Nephron progenitor cell (in vitro differentiated cells): ENCODE measurements around the gene NINL.
"Not testable (repeated sequence)": the region's sequence is repeated elsewhere in the genome, so short reads cannot be mapped to it uniquely, and the experiment has no call there.

Experiments used
- DNase-seq: peaks from one replicate; pipeline ENCODE4 v3.0.0; 2021
- H3K27ac Mint-ChIP-seq: 2 replicates; pipeline ENCODE4 v1.8.0; 2021; ENCODE audit warnings: mild to moderate bottlenecking, moderate library complexity, mixed read lengths
- H3K27me3 Mint-ChIP-seq: 2 replicates; pipeline ENCODE4 v1.8.0; 2021; ENCODE audit warnings: mild to moderate bottlenecking, low read depth, mixed read lengths; ENCODE audit not compliant: poor library complexity
- H3K36me3 Mint-ChIP-seq: 2 replicates; pipeline ENCODE4 v1.8.0; 2021; ENCODE audit warnings: low read depth, mixed read lengths
- H3K4me1 Mint-ChIP-seq: 2 replicates; pipeline ENCODE4 v1.8.0; 2021; ENCODE audit warnings: mixed read lengths
- H3K4me3 Mint-ChIP-seq: 2 replicates; pipeline ENCODE4 v1.8.0; 2021; ENCODE audit warnings: mild to moderate bottlenecking, moderate library complexity, mixed read lengths
- H3K9me3 Mint-ChIP-seq: 2 replicates; pipeline ENCODE4 v1.8.0; 2021; ENCODE audit warnings: mild to moderate bottlenecking, moderate library complexity, mixed read lengths
- TF ChIP-seq, protein P1 (sequence below): fragments of 200-600 bp; sonication (generic); IDR thresholded peaks from 2 replicates; pipeline ENCODE4 v1.5.0; 2021; ENCODE audit warnings: antibody characterized with exemption

NINL gene

DNA sequence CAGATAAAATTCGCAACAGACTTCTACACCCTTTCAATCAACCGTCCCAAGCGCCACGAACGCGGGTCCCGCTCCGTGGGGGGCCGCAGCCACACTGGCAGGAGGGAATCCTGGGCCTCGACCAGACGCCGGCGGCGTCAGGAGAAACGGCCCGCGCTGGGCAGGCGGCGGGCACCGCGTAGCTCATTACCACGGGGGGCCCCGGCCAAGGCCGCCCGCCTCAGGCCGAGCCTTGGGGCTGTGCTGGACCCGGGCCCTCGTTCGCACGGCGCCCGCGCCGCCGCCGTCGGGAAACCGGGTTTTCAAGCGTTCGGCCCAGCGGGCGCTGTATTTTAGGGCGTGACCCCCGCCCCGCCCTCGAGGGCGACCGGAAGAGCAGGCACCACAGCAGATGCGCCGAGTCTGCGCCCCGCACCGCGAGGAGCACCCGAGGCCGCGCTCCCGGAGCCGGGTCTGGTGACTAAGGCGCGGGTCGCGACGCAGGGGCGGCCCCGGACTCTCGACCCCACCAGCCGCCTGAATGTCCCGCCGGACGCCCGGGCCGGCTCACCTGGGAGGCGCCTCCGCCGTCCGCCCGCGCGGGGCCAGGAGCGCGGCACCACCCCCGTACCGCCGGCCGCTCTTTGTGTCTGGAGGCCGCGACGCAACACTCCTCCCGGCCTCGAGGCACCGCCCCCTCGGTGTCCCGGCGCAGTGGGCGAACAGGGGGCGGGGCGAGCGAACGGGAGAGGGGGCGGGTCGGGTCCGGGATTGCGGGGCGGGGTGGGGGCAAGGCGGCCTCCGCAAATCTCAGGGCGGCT lies at the start of gene NINL:
Gene NINL, minus strand, starts transcription at position 627 of the 800 bp plus-strand sequence. CDS start 58,944 bp downstream, outside the sequence.
- Mint-ChIP-seq H3K4me1 (peaks cover 31% of the 10 kb centered on the region), H3K4me3 (peak within 1 kb of the TSS; percentile 96), H3K27ac (peak within 1 kb of the TSS; percentile 99), H3K27me3 (no peaks in the 10 kb centered on the region), H3K9me3 (peaks cover 3% of the 10 kb centered on the region), H3K36me3 (peaks cover 37% of the 10 kb centered on the region)
- DNase-seq = peak; percentile 91
- TF ChIP-seq, protein P1, sequence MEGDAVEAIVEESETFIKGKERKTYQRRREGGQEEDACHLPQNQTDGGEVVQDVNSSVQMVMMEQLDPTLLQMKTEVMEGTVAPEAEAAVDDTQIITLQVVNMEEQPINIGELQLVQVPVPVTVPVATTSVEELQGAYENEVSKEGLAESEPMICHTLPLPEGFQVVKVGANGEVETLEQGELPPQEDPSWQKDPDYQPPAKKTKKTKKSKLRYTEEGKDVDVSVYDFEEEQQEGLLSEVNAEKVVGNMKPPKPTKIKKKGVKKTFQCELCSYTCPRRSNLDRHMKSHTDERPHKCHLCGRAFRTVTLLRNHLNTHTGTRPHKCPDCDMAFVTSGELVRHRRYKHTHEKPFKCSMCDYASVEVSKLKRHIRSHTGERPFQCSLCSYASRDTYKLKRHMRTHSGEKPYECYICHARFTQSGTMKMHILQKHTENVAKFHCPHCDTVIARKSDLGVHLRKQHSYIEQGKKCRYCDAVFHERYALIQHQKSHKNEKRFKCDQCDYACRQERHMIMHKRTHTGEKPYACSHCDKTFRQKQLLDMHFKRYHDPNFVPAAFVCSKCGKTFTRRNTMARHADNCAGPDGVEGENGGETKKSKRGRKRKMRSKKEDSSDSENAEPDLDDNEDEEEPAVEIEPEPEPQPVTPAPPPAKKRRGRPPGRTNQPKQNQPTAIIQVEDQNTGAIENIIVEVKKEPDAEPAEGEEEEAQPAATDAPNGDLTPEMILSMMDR = no peak

DNA sequence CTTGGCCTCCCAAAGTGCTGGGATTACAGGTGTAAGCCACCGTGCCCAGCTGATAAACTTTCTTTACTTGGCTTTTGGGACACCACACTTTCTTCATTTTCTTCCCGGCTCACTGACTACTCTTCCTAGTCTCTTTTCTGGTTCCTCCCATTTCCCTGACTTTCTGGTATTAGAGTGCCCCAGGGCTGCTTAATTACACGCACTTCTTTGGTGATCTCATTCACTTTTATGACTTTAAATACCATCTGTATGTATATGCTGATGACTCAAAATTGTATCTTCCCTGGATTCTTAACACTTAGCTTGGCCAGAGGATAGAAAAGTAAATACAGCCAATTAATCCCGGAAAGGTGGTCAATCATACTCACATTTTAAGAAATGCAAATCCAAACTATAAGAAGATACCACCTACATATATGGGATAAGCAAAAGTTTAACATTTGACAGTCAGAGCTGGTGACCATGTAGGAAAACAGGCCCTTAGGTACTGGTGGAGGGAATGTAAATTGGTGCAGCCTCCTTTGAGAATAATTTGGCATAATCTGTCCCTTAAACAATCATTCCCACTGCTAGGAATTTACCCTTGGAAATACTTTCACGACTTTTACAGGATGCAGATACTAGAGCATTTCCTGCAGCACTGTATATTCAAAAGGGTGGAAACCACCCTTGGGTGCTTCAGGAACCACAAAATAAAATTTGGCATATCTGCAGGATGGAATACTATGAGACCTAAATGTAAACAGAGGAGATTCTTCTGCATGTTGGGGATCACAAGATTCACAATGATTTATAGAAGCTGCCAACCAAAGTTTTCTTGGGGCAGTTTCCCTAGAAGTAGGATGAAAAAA lies 47.8 kb upstream of the NINL start:
- H3K27ac Mint-ChIP-seq = no peak overlapping the region
- peaks cover 79% of the 10 kb centered on the region for H3K36me3 Mint-ChIP-seq
- no peak for DNase-seq
- peaks cover 77% of the 10 kb centered on the region for H3K9me3 Mint-ChIP-seq
- no peaks in the 10 kb centered on the region for H3K4me1 Mint-ChIP-seq
- peaks cover 4% of the 10 kb centered on the region for H3K27me3 Mint-ChIP-seq
- TF ChIP-seq, protein P1 = no peak
- no peak overlapping the region for H3K4me3 Mint-ChIP-seq

DNA sequence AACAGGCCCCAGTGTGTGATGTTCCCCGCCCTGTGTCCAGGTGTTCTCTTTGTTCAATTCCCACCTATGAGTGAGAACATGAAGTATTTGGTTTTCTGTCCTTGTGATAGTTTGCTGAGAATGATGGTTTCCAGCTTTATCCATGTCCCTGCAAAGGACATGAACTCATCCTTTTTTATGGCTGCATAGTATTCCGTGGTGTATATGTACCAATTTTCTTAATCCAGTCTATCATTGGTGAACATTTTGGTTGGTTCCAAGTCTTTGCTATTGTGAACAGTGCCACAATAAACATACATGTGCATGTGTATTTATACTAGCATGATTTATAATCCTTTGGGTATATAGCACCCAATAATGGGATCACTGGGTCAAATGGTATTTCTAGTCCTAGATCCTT lies 45.3 kb upstream of the NINL start:
- H3K36me3 Mint-ChIP-seq = peaks cover 72% of the 10 kb centered on the region
- not testable (repeated sequence) for DNase-seq, H3K27ac Mint-ChIP-seq, H3K27me3 Mint-ChIP-seq, H3K4me3 Mint-ChIP-seq
- peaks cover 71% of the 10 kb centered on the region for H3K9me3 Mint-ChIP-seq
- H3K4me1 Mint-ChIP-seq = peaks cover 11% of the 10 kb centered on the region

DNA sequence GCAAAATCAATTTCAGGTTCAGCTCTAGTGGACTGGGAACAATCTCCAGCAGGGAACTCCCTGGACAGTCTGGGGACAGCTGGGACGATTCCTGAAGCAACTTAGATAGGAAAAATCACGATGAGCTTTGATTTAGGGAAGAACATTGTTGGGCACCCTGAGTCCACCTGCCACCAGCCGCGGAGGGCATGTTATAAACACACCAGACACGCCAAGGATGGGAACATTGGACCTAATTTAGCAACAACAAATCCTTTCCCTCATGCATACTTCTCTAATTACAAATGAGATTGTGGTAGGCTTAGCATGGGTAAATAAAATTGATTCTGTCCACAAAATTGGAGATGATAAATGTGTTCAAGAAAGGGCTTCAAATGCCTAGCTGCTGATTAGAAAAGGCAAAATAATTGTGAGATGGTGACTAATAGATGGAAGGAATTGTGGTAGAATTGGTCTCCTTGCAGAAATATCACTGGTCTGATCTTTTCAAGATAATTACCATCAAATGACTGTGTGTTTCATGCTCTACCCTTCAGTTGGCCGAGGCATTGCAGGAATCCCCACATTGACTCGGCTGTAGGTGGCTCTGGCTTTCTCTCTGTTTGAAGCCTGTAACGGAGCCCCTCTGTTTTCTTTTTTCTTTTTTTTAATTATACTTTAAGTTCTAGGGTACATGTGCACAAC lies 44.6 kb upstream of the NINL start:
- H3K4me1 Mint-ChIP-seq = peaks cover 11% of the 10 kb centered on the region
- no peak for DNase-seq
- TF ChIP-seq, protein P1 = no peak
- H3K27ac Mint-ChIP-seq = no peak overlapping the region
- peaks cover 4% of the 10 kb centered on the region for H3K27me3 Mint-ChIP-seq
- no peak overlapping the region for H3K4me3 Mint-ChIP-seq
- peaks cover 66% of the 10 kb centered on the region for H3K36me3 Mint-ChIP-seq
- peaks cover 65% of the 10 kb centered on the region for H3K9me3 Mint-ChIP-seq

DNA sequence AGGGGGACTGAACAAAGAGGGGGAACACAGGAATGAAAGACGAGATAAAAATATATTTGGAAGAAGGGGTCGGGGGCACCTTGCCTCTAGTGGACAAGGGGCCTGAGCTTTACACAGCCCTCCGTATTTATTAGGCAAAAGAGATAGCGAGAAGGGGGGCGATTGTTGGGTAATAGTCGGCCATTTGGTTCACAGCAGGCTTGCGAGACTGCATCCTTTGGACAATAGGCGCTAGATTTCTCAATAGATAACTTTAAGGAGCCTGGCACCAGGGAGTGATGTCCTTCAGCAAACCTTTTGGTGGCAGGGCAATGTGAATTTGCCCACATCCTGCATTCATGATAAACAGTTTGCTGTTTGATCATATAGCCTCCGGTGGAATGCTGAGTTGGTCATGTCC lies 41.4 kb upstream of the NINL start:
- Mint-ChIP-seq H3K9me3 (peaks cover 52% of the 10 kb centered on the region), H3K4me3 (no peak overlapping the region), H3K4me1 (peaks cover 33% of the 10 kb centered on the region), H3K36me3 (peaks cover 47% of the 10 kb centered on the region), H3K27me3 (no peaks in the 10 kb centered on the region), H3K27ac (no peak overlapping the region)
- no peak for DNase-seq
- TF ChIP-seq, protein P1 = no peak

DNA sequence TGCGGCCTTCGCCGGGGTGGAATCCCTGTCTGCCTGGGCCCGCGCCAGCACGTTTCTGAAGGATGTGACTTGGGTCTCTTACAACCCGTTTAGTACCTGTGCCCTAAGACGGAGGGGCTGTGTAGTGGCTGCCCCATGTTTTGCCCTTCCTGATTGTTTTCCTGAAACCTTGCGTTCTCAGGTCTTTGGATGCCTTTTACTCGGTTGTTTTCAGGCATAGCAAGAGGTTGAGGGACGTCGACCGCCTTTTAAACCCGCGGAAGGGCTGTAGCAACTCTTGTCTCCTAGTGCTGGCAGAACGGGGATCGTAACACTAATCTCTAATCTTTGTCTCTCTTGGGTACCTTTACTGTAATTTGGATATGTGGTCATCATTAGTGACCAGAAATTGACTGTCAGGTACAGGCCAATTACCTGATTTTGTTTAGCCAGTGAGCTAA lies 39.2 kb upstream of the NINL start:
- Mint-ChIP-seq H3K9me3 (peaks cover 39% of the 10 kb centered on the region), H3K4me3 (peak overlapping the region; percentile 88), H3K4me1 (peaks cover 39% of the 10 kb centered on the region), H3K36me3 (peaks cover 57% of the 10 kb centered on the region), H3K27ac (peak overlapping the region; percentile 97), H3K27me3 (no peaks in the 10 kb centered on the region)
- TF ChIP-seq, protein P1 = no peak
- DNase-seq = no peak
